Progenitor cell of endocrine pancreas (in vitro differentiated cells): ENCODE data around the gene RPRD2. TPM values are rescaled to one million over a fixed set of nuclear protein-coding genes. Genes with fewer than 3 reads are reported as not detected.

Experiments used
- DNase-seq: peaks from one replicate; pipeline ENCODE4 v3.0.0; 2021; ENCODE audit warnings: low spot score; ENCODE audit not compliant: unreplicated experiment
- H3K27ac Mint-ChIP-seq: 2 replicates; pipeline ENCODE4 v1.8.0; 2021; ENCODE audit warnings: mild to moderate bottlenecking, moderate library complexity, mixed read lengths
- H3K27me3 Mint-ChIP-seq: 2 replicates; pipeline ENCODE4 v1.8.0; 2021; ENCODE audit warnings: mixed read lengths
- H3K36me3 Mint-ChIP-seq: 2 replicates; pipeline ENCODE4 v1.8.0; 2022; ENCODE audit warnings: mixed read lengths; ENCODE audit not compliant: insufficient read depth
- H3K4me1 Mint-ChIP-seq: 2 replicates; pipeline ENCODE4 v1.8.0; 2021; ENCODE audit warnings: low read depth, mixed read lengths
- H3K4me3 Mint-ChIP-seq: 2 replicates; pipeline ENCODE4 v1.8.0; 2021; ENCODE audit warnings: low read depth, mild to moderate bottlenecking, moderate library complexity, mixed read lengths
- H3K9me3 Mint-ChIP-seq: 2 replicates; pipeline ENCODE4 v1.8.0; 2021; ENCODE audit warnings: low read depth, mixed read lengths
- total RNA-seq: library from RNA; stranded (reverse); gene quantifications from 2 replicates; pipeline ENCODE4 v1.2.1, GENCODE V29; 2021
- TF ChIP-seq, protein P1 (sequence below): fragments of 200-600 bp; sonication (generic); IDR thresholded peaks from one replicate; pipeline ENCODE4 v1.5.0; 2021; ENCODE audit warnings: antibody characterized with exemption, mild to moderate bottlenecking; ENCODE audit not compliant: unreplicated experiment

The RPRD2 gene
- total RNA-seq, 1 donor from 2014 or later: 42.6 TPM

DNA sequence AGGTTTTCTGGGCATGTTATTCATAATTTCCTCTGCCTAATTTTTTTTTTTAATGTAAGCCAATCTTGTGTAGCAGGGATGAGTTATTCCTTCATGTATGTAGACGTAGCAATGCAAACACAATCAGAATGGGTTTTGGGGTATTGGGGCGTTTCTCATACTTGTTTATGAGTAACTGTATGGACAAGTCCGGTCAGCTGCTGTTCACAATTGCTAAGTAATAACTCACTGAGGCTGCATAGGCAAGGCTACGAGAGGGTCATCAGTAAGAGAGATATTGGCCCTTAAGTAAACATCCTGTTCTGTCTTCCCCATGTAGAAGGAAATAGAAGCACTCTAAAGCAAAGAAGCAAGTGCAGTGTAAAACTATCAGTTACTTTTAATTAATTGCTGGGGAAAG, 113.8 kb downstream of the RPRD2 start:
- no peaks in the 10 kb centered on the region for H3K27me3 Mint-ChIP-seq
- H3K9me3 Mint-ChIP-seq: no peaks in the 10 kb centered on the region
- H3K4me1 Mint-ChIP-seq: peaks cover 14% of the 10 kb centered on the region
- no peaks in the 10 kb centered on the region for H3K36me3 Mint-ChIP-seq
- H3K4me3 Mint-ChIP-seq: no peak overlapping the region
- H3K27ac Mint-ChIP-seq: peak overlapping the region; percentile 69
- TF ChIP-seq, protein P1, sequence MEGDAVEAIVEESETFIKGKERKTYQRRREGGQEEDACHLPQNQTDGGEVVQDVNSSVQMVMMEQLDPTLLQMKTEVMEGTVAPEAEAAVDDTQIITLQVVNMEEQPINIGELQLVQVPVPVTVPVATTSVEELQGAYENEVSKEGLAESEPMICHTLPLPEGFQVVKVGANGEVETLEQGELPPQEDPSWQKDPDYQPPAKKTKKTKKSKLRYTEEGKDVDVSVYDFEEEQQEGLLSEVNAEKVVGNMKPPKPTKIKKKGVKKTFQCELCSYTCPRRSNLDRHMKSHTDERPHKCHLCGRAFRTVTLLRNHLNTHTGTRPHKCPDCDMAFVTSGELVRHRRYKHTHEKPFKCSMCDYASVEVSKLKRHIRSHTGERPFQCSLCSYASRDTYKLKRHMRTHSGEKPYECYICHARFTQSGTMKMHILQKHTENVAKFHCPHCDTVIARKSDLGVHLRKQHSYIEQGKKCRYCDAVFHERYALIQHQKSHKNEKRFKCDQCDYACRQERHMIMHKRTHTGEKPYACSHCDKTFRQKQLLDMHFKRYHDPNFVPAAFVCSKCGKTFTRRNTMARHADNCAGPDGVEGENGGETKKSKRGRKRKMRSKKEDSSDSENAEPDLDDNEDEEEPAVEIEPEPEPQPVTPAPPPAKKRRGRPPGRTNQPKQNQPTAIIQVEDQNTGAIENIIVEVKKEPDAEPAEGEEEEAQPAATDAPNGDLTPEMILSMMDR: no peak
- no peak for DNase-seq

DNA sequence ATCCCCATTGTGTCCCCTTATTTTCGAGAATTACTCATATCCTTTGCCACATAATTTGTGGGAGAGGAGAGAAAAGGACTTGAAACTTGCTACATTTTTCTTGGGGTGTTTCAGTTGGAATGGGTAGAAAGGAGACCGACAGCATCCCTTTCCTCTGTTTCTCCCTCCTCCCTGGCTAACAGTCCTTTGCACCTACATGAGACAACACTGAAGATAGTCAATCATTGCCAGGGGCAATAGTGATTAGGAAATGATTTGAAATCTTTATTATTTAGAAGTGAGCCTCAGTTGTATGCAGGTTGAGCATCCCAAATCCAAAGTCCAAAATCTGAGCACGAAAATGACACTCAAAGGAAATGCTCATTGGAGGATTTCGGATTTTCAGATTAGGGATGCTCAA, 115.4 kb downstream of the RPRD2 start:
- Mint-ChIP-seq H3K27me3 (no peaks in the 10 kb centered on the region), H3K27ac (peak overlapping the region; percentile 35), H3K9me3 (no peaks in the 10 kb centered on the region), H3K4me3 (no peak overlapping the region), H3K36me3 (no peaks in the 10 kb centered on the region), H3K4me1 (peaks cover 14% of the 10 kb centered on the region)
- TF ChIP-seq, protein P1: no peak
- DNase-seq: no peak

DNA sequence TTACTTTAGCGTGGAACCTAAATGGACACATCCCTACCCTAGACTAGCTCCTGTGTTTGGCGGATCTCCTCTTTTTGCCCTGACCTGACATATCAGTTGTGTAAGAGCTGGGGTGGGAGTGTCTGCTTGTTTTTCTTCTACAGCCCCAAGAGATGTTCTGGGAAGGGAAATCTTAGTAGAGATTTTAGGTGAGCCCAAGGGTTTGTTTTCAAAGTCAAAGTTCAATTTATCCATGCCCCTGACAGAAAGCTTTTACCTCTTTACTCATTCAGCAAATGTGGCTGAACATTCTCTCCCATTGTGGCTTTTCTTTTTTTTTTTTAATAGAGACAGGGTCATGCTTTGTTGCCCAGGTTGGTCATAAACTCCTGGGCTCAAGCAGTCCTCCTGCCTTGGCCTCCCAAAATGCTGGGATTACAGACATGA, 116.0 kb downstream of the RPRD2 start:
- no peak for DNase-seq
- H3K27ac Mint-ChIP-seq: no peak overlapping the region
- peaks cover 2% of the 10 kb centered on the region for H3K27me3 Mint-ChIP-seq
- no peaks in the 10 kb centered on the region for H3K9me3 Mint-ChIP-seq
- TF ChIP-seq, protein P1: no peak
- H3K36me3 Mint-ChIP-seq: no peaks in the 10 kb centered on the region
- no peak overlapping the region for H3K4me3 Mint-ChIP-seq
- H3K4me1 Mint-ChIP-seq: peaks cover 14% of the 10 kb centered on the region

DNA sequence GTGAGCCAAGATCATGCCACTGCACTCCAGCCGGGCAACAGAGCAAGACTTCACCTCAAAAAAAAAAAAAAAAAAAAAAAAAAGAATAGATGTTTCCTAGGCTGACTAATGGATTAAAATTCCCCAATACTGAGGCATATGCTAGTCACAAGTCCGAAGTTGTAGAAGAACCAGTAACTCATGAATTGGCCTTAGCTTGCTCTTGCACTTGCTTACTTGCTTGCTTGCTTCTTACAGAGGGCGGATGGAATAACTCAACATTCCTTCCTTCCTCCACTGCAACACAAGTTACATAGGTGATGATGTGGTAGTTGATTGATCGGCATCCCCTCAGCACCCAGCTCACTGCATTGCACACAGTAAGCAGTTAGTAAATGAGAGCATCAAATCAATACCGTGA, 120.5 kb downstream of the RPRD2 start:
- no peak overlapping the region for H3K27ac Mint-ChIP-seq
- no peaks in the 10 kb centered on the region for H3K9me3 Mint-ChIP-seq
- TF ChIP-seq, protein P1: no peak
- DNase-seq: no peak
- peaks cover 4% of the 10 kb centered on the region for H3K27me3 Mint-ChIP-seq
- H3K4me1 Mint-ChIP-seq: peaks cover 12% of the 10 kb centered on the region
- peaks cover 2% of the 10 kb centered on the region for H3K36me3 Mint-ChIP-seq
- H3K4me3 Mint-ChIP-seq: no peak overlapping the region

DNA sequence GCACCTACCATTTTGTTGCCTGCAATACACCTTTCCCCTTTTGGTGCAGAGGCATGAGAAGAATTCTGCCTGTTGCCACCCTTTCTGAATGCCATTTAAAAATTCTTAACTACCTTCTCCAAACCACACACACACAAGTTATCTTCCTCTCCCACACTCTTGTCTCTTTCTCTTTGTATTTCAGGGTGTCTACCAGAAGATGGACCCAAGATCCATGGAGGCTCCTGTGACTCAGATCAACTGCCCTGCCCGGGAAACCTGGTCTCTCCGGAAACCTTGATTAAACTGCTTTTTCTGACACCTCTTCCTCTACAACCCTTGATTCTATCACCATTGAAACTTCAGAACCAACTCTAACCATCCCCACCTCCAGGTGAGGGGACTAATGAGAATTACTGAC, 120.9 kb downstream of the RPRD2 start:
- no peak for DNase-seq
- Mint-ChIP-seq H3K27me3 (peaks cover 4% of the 10 kb centered on the region), H3K4me1 (peaks cover 11% of the 10 kb centered on the region), H3K9me3 (no peaks in the 10 kb centered on the region), H3K36me3 (peaks cover 2% of the 10 kb centered on the region), H3K4me3 (no peak overlapping the region), H3K27ac (peak overlapping the region; percentile 43)
- TF ChIP-seq, protein P1: no peak
